HepG2 (cell line): ENCODE results near the gene SLC7A8. TPM values are rescaled to one million over a fixed set of nuclear protein-coding genes. Genes with fewer than 3 reads are reported as not detected.

Source experiments
- CC2D1A ChIP-seq: sonication (generic); formaldehyde crosslinking; IDR thresholded peaks from 2 replicates; pipeline ENCODE4 v1.8.1; 2023; ENCODE audit warnings: mild to moderate bottlenecking, missing genetic modification reagents
- GATAD2A ChIP-seq: IDR thresholded peaks from 2 replicates; pipeline ENCODE4 v1.6.1; 2016
- HMGA1 ChIP-seq: sonication (generic); formaldehyde crosslinking; conservative IDR thresholded peaks from 2 replicates; pipeline ENCODE4 v1.4.0; 2020; ENCODE audit warnings: missing genetic modification reagents
- KLF12 ChIP-seq: sonication (generic); formaldehyde crosslinking; IDR thresholded peaks from 2 replicates; pipeline ENCODE4 v1.4.0; 2020; ENCODE audit warnings: missing genetic modification reagents, borderline replicate concordance
- LBX2 ChIP-seq: sonication (generic); formaldehyde crosslinking; IDR thresholded peaks from 2 replicates; pipeline ENCODE4 v1.5.0; 2020; ENCODE audit warnings: missing genetic modification reagents, mild to moderate bottlenecking, borderline replicate concordance
- MXD4 ChIP-seq: IDR thresholded peaks from 2 replicates; pipeline ENCODE4 v1.6.1; 2016; ENCODE audit warnings: mild to moderate bottlenecking, missing biosample characterization, missing genetic modification reagents
- MZF1 ChIP-seq: sonication (generic); formaldehyde crosslinking; IDR thresholded peaks from 2 replicates; pipeline ENCODE4 v1.8.1; 2023; ENCODE audit warnings: mild to moderate bottlenecking, missing genetic modification reagents, borderline replicate concordance
- NONO ChIP-seq, 2 experiments: fragments of 450-650 bp in 1 of 2; sonication (generic) in 1 of 2; formaldehyde crosslinking in 1 of 2; IDR thresholded peaks in 1 of 2; conservative IDR thresholded peaks in 1 of 2; 2 replicates each; pipeline versions ENCODE4 v1.6.1 to v1.8.0; 2017 to 2022; ENCODE audit warnings: mild to moderate bottlenecking in 1 of 2, missing genetic modification reagents in 1 of 2, moderate library complexity in 1 of 2
- ZNF224 ChIP-seq: sonication (generic); formaldehyde crosslinking; IDR thresholded peaks from 2 replicates; pipeline ENCODE4 v1.5.0; 2020; ENCODE audit warnings: mild to moderate bottlenecking, missing genetic modification reagents
- ZNF362 ChIP-seq: sonication (generic); formaldehyde crosslinking; IDR thresholded peaks from 2 replicates; pipeline ENCODE4 v1.4.0; 2020; ENCODE audit warnings: missing genetic modification reagents, mild to moderate bottlenecking, borderline replicate concordance
- ZNF382 ChIP-seq: sonication (generic); formaldehyde crosslinking; IDR thresholded peaks from 2 replicates; pipeline ENCODE4 v1.5.0; 2020; ENCODE audit warnings: missing genetic modification reagents, mild to moderate bottlenecking, borderline replicate concordance
- ZNF512B ChIP-seq: sonication (generic); formaldehyde crosslinking; IDR thresholded peaks from 2 replicates; pipeline ENCODE4 v1.5.1; 2020; ENCODE audit warnings: missing genetic modification reagents, mild to moderate bottlenecking, borderline replicate concordance
- ZNF564 ChIP-seq: sonication (generic); formaldehyde crosslinking; IDR thresholded peaks from 2 replicates; pipeline ENCODE4 v1.8.1; 2023; ENCODE audit warnings: mild to moderate bottlenecking, missing genetic modification reagents
- ZSCAN31 ChIP-seq: sonication (generic); formaldehyde crosslinking; IDR thresholded peaks from 2 replicates; pipeline ENCODE4 v1.5.0; 2020; ENCODE audit warnings: low read depth, mild to moderate bottlenecking, missing genetic modification reagents
- polyA plus RNA-seq, 8 experiments: library from polyadenylated mRNA; depleted of rRNA in 3 of 8; stranded (reverse) in 7 of 8; unstranded in 1 of 8; fragments of >200 nt; fragmentation: Illumina TruSeq in 4 of 8; extraction: Trizol in 4 of 8; gene quantifications; 2 replicates each; pipeline versions ENCODE4 v1.2.1 to v1.2.3, GENCODE V29; 2011 to 2016; ENCODE audit warnings: low read depth in 4 of 8, missing spikeins in 1 of 8, mixed read lengths in 1 of 8; ENCODE audit not compliant: insufficient read depth in 1 of 8
- total RNA-seq, 5 experiments: library from RNA; depleted of rRNA; stranded (reverse); fragments of >200 nt; fragmentation: Illumina TruSeq; extraction: Trizol; gene quantifications; 2 replicates each; pipeline ENCODE4 v1.2.3, GENCODE V29; 2016; ENCODE audit warnings: low read depth in 1 of 5
- TF ChIP-seq, protein P1 (sequence below): sonication (generic); formaldehyde crosslinking; IDR thresholded peaks from 2 replicates; pipeline ENCODE4 v1.4.0; 2020; ENCODE audit warnings: missing genetic modification reagents
- TF ChIP-seq, protein P2 (sequence below): sonication (generic); formaldehyde crosslinking; IDR thresholded peaks from 2 replicates; pipeline ENCODE4 v1.5.0; 2020; ENCODE audit warnings: mild to moderate bottlenecking, missing genetic modification reagents, borderline replicate concordance

The SLC7A8 gene
- total and polyA plus RNA-seq, 2 of the 13 experiments (the other 11 are each of a cell fraction or from before 2014, with no cell fraction given) = 0.25 TPM; not detected in 1

DNA sequence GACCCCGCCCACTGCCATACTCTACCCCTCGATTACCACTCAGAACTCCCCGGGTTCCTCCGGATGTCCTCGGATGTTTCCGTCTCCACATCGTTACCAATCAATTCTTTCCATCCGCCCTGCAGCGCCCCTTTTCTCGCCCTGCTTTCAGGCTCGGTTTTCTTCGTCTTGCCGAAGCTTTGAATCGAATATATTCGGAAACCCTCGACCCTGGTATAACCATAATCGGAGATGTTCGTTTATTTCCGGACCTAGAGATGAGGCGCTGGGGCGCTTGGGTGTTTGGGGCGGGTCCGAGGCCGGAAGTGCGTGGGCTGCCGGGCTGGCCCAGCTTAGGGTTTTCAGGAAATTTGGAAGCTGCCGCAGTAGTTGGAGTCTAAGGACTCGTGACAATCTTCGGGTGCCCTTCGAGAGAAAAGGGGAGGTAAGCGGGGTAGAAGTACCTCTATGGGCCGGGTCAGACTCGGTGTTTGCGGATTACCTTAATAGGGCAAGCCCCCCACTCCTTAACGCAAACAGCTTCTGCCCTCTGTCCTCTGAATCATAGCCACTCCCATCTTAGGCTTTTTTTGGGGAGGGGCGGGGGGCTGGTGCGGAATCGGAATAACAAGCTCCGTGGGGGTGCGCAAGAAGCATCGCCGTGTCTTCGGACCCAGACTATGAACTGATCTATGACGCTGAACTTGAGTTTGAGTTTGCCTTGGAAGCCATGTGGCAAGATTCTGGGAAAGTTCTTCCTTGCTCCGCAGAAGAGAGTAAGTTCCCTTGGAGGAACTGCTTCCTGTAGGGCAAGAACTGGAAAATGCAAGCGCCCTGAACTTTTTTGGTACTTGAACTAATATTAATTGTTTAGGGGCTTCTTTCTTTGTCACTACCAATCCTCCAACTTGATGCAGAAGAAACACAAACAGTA lies 88.0 kb downstream of the SLC7A8 start, which contains the start of gene C14orf119 (continued):
- TF ChIP-seq ZNF362 (CRISPR knock-in tag) (peak; percentile 84), GATAD2A (CRISPR knock-in tag) (peak; percentile 52; the same call in 1 of the 2 replicates), LBX2 (peak; percentile 16; the same call in 1 of the 2 replicates), HMGA1 (no peak; the same call in 1 of the 2 replicates), NONO (IDR thresholded peaks at IDR 0.05) (no peak), NONO (CRISPR knock-in tag; conservative IDR thresholded peaks at IDR 0.05) (no peak), ZNF382 (CRISPR knock-in tag) (no peak), ZNF564 (CRISPR knock-in tag) (no peak; the same call in 1 of the 2 replicates), KLF12 (CRISPR knock-in tag) (peak; percentile 89; the same call in 1 of the 2 replicates), MXD4 (CRISPR knock-in tag) (peak; percentile 30), ZNF512B (CRISPR knock-in tag) (0 out of 2 replicates have a peak, but pooled peaks have one; percentile 28), MZF1 (CRISPR knock-in tag) (no peak; the same call in 1 of the 2 replicates), ZSCAN31 (CRISPR knock-in tag) (peak; percentile 30; the same call in 1 of the 2 replicates), CC2D1A (CRISPR knock-in tag) (peak; percentile 99), ZNF224 (peak; percentile 88)
- TF ChIP-seq, protein P1, sequence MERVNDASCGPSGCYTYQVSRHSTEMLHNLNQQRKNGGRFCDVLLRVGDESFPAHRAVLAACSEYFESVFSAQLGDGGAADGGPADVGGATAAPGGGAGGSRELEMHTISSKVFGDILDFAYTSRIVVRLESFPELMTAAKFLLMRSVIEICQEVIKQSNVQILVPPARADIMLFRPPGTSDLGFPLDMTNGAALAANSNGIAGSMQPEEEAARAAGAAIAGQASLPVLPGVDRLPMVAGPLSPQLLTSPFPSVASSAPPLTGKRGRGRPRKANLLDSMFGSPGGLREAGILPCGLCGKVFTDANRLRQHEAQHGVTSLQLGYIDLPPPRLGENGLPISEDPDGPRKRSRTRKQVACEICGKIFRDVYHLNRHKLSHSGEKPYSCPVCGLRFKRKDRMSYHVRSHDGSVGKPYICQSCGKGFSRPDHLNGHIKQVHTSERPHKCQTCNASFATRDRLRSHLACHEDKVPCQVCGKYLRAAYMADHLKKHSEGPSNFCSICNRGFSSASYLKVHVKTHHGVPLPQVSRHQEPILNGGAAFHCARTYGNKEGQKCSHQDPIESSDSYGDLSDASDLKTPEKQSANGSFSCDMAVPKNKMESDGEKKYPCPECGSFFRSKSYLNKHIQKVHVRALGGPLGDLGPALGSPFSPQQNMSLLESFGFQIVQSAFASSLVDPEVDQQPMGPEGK (CRISPR knock-in tag) = peak; percentile 99
- TF ChIP-seq, protein P2, sequence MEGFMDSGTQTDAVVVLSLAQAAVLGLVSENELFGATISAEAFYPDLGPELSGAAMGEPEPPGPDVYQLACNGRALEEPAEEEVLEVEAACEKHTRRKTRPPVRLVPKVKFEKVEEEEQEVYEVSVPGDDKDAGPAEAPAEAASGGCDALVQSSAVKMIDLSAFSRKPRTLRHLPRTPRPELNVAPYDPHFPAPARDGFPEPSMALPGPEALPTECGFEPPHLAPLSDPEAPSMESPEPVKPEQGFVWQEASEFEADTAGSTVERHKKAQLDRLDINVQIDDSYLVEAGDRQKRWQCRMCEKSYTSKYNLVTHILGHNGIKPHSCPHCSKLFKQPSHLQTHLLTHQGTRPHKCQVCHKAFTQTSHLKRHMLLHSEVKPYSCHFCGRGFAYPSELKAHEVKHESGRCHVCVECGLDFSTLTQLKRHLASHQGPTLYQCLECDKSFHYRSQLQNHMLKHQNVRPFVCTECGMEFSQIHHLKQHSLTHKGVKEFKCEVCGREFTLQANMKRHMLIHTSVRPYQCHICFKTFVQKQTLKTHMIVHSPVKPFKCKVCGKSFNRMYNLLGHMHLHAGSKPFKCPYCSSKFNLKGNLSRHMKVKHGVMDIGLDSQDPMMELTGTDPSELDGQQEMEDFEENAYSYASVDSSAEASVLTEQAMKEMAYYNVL (CRISPR knock-in tag) = no peak; the same call in 1 of the 2 replicates
